Testis (tissue), 2 donors: ENCODE measurements around the gene CD58.

Experiments
- POLR2A ChIP-seq: fragments of 450-650 bp; IDR thresholded peaks from one replicate; pipeline ENCODE4 v1.6.1; 2017; ENCODE audit warnings: antibody characterized with exemption, mild to moderate bottlenecking, moderate library complexity
- TF ChIP-seq, protein P1 (sequence below), 3 experiments: fragments of 450-650 bp in 2 of 3; fragments of 200-600 bp in 1 of 3; sonication (generic) in 1 of 3; IDR thresholded peaks; one replicate each; pipeline ENCODE4 v1.5.1; 2016 to 2019; ENCODE audit warnings: antibody characterized with exemption in 3 of 3, mild to moderate bottlenecking in 2 of 3, moderate library complexity in 1 of 3

DNA sequence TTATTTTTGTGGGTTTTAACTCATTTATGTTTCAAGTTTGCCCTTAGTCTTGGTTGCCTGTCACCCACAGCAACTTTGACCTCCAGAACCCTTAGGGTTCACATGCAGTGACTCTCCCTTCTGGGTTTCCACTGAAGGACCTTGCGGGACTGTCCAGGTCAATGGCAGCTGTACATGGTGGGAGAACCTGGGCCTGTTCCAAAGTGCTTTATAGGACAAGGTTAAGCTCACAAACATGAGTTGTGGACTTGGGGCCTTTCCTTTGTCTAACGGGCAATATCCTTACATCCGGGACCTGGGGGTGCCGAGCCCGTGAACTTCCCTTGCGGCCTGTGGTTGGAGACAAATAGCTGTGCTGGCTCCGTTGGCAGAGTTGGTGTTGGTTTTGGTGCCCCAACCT, 77.8 kb downstream of the CD58 start:
- TF ChIP-seq, protein P1, sequence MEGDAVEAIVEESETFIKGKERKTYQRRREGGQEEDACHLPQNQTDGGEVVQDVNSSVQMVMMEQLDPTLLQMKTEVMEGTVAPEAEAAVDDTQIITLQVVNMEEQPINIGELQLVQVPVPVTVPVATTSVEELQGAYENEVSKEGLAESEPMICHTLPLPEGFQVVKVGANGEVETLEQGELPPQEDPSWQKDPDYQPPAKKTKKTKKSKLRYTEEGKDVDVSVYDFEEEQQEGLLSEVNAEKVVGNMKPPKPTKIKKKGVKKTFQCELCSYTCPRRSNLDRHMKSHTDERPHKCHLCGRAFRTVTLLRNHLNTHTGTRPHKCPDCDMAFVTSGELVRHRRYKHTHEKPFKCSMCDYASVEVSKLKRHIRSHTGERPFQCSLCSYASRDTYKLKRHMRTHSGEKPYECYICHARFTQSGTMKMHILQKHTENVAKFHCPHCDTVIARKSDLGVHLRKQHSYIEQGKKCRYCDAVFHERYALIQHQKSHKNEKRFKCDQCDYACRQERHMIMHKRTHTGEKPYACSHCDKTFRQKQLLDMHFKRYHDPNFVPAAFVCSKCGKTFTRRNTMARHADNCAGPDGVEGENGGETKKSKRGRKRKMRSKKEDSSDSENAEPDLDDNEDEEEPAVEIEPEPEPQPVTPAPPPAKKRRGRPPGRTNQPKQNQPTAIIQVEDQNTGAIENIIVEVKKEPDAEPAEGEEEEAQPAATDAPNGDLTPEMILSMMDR (IDR thresholded peaks at IDR 0.05): no peak
- no peak for TF ChIP-seq POLR2A
